Neuronal stem cell (in vitro differentiated cells): ENCODE results near the gene CXCL12.
A peak's percentile ranks its signal among the peaks of the same experiment; 100 is the strongest.

Source experiments
- DNase-seq: peaks from one replicate; pipeline ENCODE4 v3.0.0-alpha.2; 2013; ENCODE audit warnings: low spot score
- H2AFZ ChIP-seq: one replicate; pipeline ENCODE4 v1.6.1; 2013; ENCODE audit warnings: mild to moderate bottlenecking, low read length, inconsistent platforms
- H2AK5ac ChIP-seq: 2 replicates; pipeline ENCODE4 v1.6.1; 2013; ENCODE audit warnings: low read depth, mild to moderate bottlenecking, inconsistent platforms, low read length, moderate library complexity, mixed read lengths
- H2BK120ac ChIP-seq: 2 replicates; pipeline ENCODE4 v1.6.1; 2013; ENCODE audit warnings: low read depth, mild to moderate bottlenecking, inconsistent platforms, low read length, moderate library complexity, mixed read lengths
- H2BK12ac ChIP-seq: one replicate; pipeline ENCODE4 v1.6.1; 2013; ENCODE audit warnings: low read length, inconsistent platforms
- H2BK15ac ChIP-seq: 2 replicates; pipeline ENCODE4 v1.6.1; 2013; ENCODE audit warnings: mild to moderate bottlenecking, low read length, inconsistent platforms, mixed read lengths
- H2BK5ac ChIP-seq: one replicate; pipeline ENCODE4 v1.6.1; 2013; ENCODE audit warnings: inconsistent platforms, mild to moderate bottlenecking, low read length, moderate library complexity
- H3K14ac ChIP-seq: one replicate; pipeline ENCODE4 v1.6.1; 2013; ENCODE audit warnings: low read length, inconsistent platforms
- H3K18ac ChIP-seq: 2 replicates; pipeline ENCODE4 v1.6.1; 2013; ENCODE audit warnings: low read length, inconsistent platforms
- H3K23ac ChIP-seq: 2 replicates; pipeline ENCODE4 v1.6.1; 2013; ENCODE audit warnings: low read depth, mild to moderate bottlenecking, mixed read lengths, low read length, inconsistent platforms; ENCODE audit not compliant: poor library complexity
- H3K27ac ChIP-seq: replicated peaks from 3 replicates; pipeline ENCODE4 v1.5.1; 2013; ENCODE audit warnings: low read length, inconsistent platforms
- H3K27me3 ChIP-seq, 3 experiments: 2 replicates each; pipeline ENCODE4 v1.6.1; 2013; ENCODE audit warnings: low read length in 3 of 3, mild to moderate bottlenecking in 2 of 3, inconsistent platforms in 1 of 3, low read depth in 1 of 3, mixed read lengths in 1 of 3, moderate library complexity in 1 of 3; ENCODE audit not compliant: control insufficient read depth in 3 of 3, insufficient read depth in 3 of 3
- H3K36me3 ChIP-seq, 2 donors: replicated peaks in 1 of 2; 2 replicates each; pipeline ENCODE4 v1.6.1; 2013; ENCODE audit warnings: low read length in 2 of 2; ENCODE audit not compliant: control insufficient read depth in 2 of 2, insufficient read depth in 2 of 2
- H3K4ac ChIP-seq: 2 replicates; pipeline ENCODE4 v1.6.1; 2013; ENCODE audit warnings: inconsistent platforms, mild to moderate bottlenecking, low read length, moderate library complexity
- H3K4me1 ChIP-seq, 2 donors: 1 replicate in 1 of 2; 2 replicates in 1 of 2; pipeline ENCODE4 v1.6.1; 2013; ENCODE audit warnings: low read length in 2 of 2, low read depth in 1 of 2; ENCODE audit not compliant: control insufficient read depth in 2 of 2, insufficient read depth in 1 of 2
- H3K4me2 ChIP-seq: one replicate; pipeline ENCODE4 v1.6.1; 2013; ENCODE audit warnings: mild to moderate bottlenecking, low read length, inconsistent platforms; ENCODE audit not compliant: insufficient read depth, poor library complexity, severe bottlenecking
- H3K4me3 ChIP-seq, 2 donors: 2 replicates each; pipeline ENCODE4 v1.5.1; 2013; ENCODE audit warnings: low read length in 2 of 2, mild to moderate bottlenecking in 2 of 2, inconsistent platforms in 1 of 2, moderate library complexity in 1 of 2
- H3K79me1 ChIP-seq: one replicate; pipeline ENCODE4 v1.6.1; 2013; ENCODE audit warnings: low read depth, mild to moderate bottlenecking, inconsistent platforms, low read length, moderate library complexity
- H3K9ac ChIP-seq: one replicate; pipeline ENCODE4 v1.6.1; 2013; ENCODE audit warnings: mild to moderate bottlenecking, low read depth, low read length, inconsistent platforms; ENCODE audit not compliant: poor library complexity
- H3K9me3 ChIP-seq, 2 donors: replicated peaks in 1 of 2; 2 replicates each; pipeline versions ENCODE3 to v1.6.1; 2013; ENCODE audit warnings: low read length in 2 of 2, mild to moderate bottlenecking in 2 of 2, inconsistent platforms in 1 of 2, low read depth in 1 of 2, mixed read lengths in 1 of 2, moderate library complexity in 1 of 2; ENCODE audit not compliant: control insufficient read depth in 2 of 2, insufficient read depth in 1 of 2
- H4K8ac ChIP-seq: one replicate; pipeline ENCODE4 v1.6.1; 2013; ENCODE audit warnings: low read depth, mild to moderate bottlenecking, inconsistent platforms, low read length, moderate library complexity
- H4K91ac ChIP-seq: one replicate; pipeline ENCODE4 v1.6.1; 2013; ENCODE audit warnings: low read length, low read depth, mild to moderate bottlenecking, inconsistent platforms; ENCODE audit not compliant: poor library complexity
- WGBS, 2 donors: extraction: QIAGEN DNeasy Blood & Tissue Kit; methylation state at CpG; one replicate each; pipeline ENCODE4 v1.1.7; 2013; ENCODE audit warnings: missing lambda C conversion rate in 2 of 2, mixed read lengths in 1 of 2; ENCODE audit not compliant: insufficient read length in 2 of 2, insufficient replicate concordance in 1 of 2; ENCODE audit errors: extremely low coverage in 2 of 2; 5-methylcytosine and 5-hydroxymethylcytosine counted together

Gene CXCL12

DNA sequence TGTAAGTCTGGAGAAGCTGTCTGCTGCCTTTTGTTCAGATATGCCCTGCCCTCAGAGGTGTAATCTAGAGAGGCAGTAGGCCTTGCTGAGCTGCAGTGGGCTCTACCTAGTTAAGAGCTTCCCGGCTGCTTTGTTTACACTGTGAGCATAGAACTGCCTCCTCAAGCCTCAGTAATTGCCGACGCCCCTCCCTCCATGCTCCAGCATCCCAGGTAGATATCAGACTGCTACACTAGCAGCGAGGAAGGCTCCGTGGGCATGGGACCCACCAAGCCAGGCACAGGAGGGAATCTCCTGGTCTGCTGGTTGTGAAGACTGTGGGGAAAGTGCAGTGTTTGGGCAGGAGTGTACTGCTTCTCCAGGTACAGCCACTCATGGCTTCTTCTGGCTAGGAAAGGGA lies 26.4 kb upstream of the CXCL12 start:
- WGBS, 2 donors, result no CpG with 5 or more reads among the region's 5 CpGs
- DNase-seq, result no peak
- no peak overlapping the region for H3K4ac ChIP-seq

DNA sequence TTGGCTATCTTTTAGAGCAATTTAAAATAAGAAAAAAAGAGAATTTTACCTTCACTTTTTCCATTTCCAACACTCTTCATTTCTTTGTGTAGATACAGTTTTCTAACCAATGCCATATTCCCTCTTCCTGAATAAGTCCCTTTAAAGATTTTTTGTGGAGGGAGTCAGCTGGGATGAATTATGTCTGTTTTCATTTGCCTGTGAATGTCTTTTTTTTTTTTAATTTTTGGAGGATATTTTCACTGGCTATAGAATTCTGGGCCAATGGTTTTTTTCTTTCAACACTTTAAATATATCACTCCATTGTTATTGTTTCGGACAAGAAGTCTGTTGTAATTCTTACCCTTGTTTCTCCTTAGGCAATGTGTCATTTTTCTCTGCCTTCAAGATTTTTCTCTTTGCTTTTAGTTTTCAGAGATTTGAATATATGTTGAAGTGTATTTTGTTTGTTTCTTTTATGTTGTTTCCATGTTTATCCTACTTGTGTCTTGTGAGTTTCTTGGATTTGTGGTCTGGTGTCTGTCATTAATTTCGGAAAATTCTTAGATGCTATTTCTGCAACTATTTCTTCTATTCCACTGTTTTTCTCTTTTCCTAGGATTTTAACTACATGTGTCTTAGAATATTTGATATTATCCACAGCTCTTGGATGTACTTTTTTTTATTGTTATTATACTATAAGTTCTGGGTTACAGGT lies 20.0 kb upstream of the CXCL12 start:
- Histone ChIP-seq H3K4ac (no peak overlapping the region), H4K91ac (no peak overlapping the region), H2AK5ac (no peak overlapping the region), H3K36me3 (no peaks in the 10 kb centered on the region), H3K79me1 (no peaks in the 10 kb centered on the region), H3K9ac (no peak overlapping the region), H3K9me3 (no peaks in the 10 kb centered on the region), H3K27ac (no peak overlapping the region), H2BK12ac (no peak overlapping the region), H2BK15ac (no peak overlapping the region), H2BK120ac (no peak overlapping the region), H3K14ac (no peak overlapping the region), H2AFZ (no peak overlapping the region), H3K4me1 (peaks cover 0 to 4% of the 10 kb centered on the region in 2 donors), H3K23ac (no peak overlapping the region), H3K4me3 (no peak overlapping the region), H3K4me2 (no peak overlapping the region), H3K18ac (no peak overlapping the region), H3K27me3 (no peaks in the 10 kb centered on the region), H4K8ac (no peak overlapping the region), H2BK5ac (no peak overlapping the region)
- no CpG with 5 or more reads among the region's 2 CpGs for WGBS, 2 donors
- no peak for DNase-seq

More for the DNA sequence above, 26.4 kb upstream of the CXCL12 start:
- no peak overlapping the region for H2BK15ac ChIP-seq
- H2BK120ac ChIP-seq, result no peak overlapping the region
- H3K4me3 ChIP-seq, result no peak overlapping the region
- no peak overlapping the region for H2AK5ac ChIP-seq
- no peak overlapping the region for H3K23ac ChIP-seq
- no peaks in the 10 kb centered on the region for H3K27me3 ChIP-seq
- H3K14ac ChIP-seq, result no peak overlapping the region
- H3K27ac ChIP-seq, result no peak overlapping the region
- H3K9me3 ChIP-seq, result peaks cover 0 to 2% of the 10 kb centered on the region in 2 donors
- H3K79me1 ChIP-seq, result no peaks in the 10 kb centered on the region
- no peaks in the 10 kb centered on the region for H3K4me1 ChIP-seq
- H3K4me2 ChIP-seq, result no peak overlapping the region
- no peak overlapping the region for H3K9ac ChIP-seq
- no peak overlapping the region for H3K18ac ChIP-seq
- H2BK5ac ChIP-seq, result no peak overlapping the region
- no peak overlapping the region for H2AFZ ChIP-seq
- no peaks in the 10 kb centered on the region for H3K36me3 ChIP-seq
- H4K91ac ChIP-seq, result no peak overlapping the region
- H4K8ac ChIP-seq, result no peak overlapping the region
- H2BK12ac ChIP-seq, result no peak overlapping the region

DNA sequence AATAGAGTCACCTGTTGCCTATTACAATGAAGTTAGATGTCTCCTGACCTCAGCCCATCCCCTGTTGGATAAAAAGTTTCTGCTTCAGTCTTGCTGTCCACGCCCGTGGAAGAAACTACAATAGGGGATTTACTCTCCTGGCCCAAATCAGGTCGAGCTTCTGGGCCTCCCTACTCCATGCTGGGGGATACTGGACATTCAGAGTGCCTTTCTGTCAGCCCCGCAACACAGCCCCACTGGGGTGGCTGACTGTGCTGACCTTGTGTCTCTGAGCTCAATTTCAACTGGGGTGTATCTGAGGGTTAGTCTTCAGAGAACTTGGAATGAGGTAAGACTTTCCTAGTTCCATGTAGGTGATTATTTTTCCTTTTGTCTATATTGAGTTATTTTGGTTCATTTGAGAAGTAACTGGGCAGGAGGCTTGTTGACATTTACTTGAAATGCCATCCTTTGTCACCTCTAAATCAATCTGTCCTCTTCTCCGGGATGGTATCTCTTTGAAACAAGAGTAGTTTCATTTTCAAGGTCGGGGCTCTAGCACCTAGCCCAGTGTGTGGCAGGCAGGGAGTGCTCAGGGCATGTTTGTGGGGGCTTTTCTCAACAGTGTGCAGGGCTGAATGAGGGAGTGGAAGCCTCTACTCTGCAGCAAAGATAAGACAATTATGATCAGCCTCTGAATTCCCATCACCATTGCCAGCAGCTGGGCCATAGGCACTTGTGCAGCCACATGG lies 17.7 kb upstream of the CXCL12 start:
- Histone ChIP-seq H3K4me1 (peaks cover 0 to 14% of the 10 kb centered on the region in 2 donors), H3K4ac (no peak overlapping the region), H2AK5ac (no peak overlapping the region), H3K9ac (no peak overlapping the region), H3K27ac (no peak overlapping the region), H2BK12ac (no peak overlapping the region), H4K91ac (no peak overlapping the region), H2BK120ac (no peak overlapping the region), H3K27me3 (no peaks in the 10 kb centered on the region), H3K18ac (no peak overlapping the region), H3K4me2 (no peak overlapping the region), H3K23ac (no peak overlapping the region), H3K9me3 (no peaks in the 10 kb centered on the region), H3K14ac (peak overlapping the region; percentile 38), H4K8ac (no peak overlapping the region), H3K79me1 (no peaks in the 10 kb centered on the region), H3K36me3 (no peaks in the 10 kb centered on the region), H3K4me3 (no peak overlapping the region), H2AFZ (no peak overlapping the region), H2BK15ac (no peak overlapping the region), H2BK5ac (peak overlapping the region; percentile 53)
- WGBS, 2 donors, result no CpG with 5 or more reads among the region's 6 CpGs
- DNase-seq, result no peak

DNA sequence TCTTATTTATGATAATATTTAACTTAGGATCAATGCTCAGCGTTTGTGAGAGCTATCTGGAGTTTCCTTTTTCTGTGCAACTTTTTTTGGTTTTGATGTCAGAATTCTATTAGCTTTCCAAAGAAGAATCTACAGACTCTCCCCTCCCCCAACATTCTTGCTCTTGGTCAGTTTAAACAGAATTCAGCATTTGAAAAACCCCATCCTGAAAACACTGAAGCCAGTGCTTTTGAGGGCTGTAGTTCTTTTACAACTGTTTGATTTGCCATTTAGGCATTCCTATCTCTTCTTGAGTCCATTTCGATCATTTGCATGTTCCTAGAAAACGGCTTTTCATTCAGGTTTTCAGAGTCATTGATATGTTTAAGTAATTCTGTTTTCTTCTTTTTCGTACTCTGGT lies 15.6 kb upstream of the CXCL12 start:
- Histone ChIP-seq H3K14ac (no peak overlapping the region), H3K79me1 (no peaks in the 10 kb centered on the region), H3K27ac (no peak overlapping the region), H3K9me3 (no peaks in the 10 kb centered on the region), H3K4ac (no peak overlapping the region), H3K4me2 (no peak overlapping the region), H2BK12ac (no peak overlapping the region), H3K18ac (no peak overlapping the region), H3K4me1 (peaks cover 0 to 20% of the 10 kb centered on the region in 2 donors), H2BK5ac (no peak overlapping the region), H2AFZ (no peak overlapping the region), H3K36me3 (no peaks in the 10 kb centered on the region), H2BK15ac (no peak overlapping the region), H3K9ac (no peak overlapping the region), H2AK5ac (no peak overlapping the region), H2BK120ac (no peak overlapping the region), H4K91ac (no peak overlapping the region), H3K23ac (no peak overlapping the region), H3K27me3 (no peaks in the 10 kb centered on the region), H3K4me3 (no peak overlapping the region), H4K8ac (no peak overlapping the region)
- no peak for DNase-seq
- no CpG with 5 or more reads among the region's 4 CpGs for WGBS, 2 donors
